Lower leg skin (tissue), 4 donors: ENCODE measurements around the gene ATXN8OS. TPM values are rescaled to one million over a fixed set of nuclear protein-coding genes. Genes with fewer than 3 reads are reported as not detected.

ENCODE experiments used
- DNase-seq, 2 donors: peaks; one replicate each; pipeline ENCODE4 v3.0.0-alpha.2; 2019; ENCODE audit warnings: low spot score in 2 of 2
- H3K4me3 ChIP-seq: fragments of 200-600 bp; sonication (generic); 2 replicates; pipeline ENCODE4 v1.5.1; 2017; ENCODE audit warnings: mild to moderate bottlenecking, low read depth; ENCODE audit not compliant: poor library complexity, severe bottlenecking
- CTCF ChIP-seq, 3 donors: fragments of 450-650 bp; IDR thresholded peaks; one replicate each; pipeline ENCODE4 v1.5.1; 2016; ENCODE audit warnings: antibody characterized with exemption in 3 of 3, mild to moderate bottlenecking in 3 of 3, moderate library complexity in 2 of 3
- POLR2A ChIP-seq, 2 donors: fragments of 450-650 bp; IDR thresholded peaks; one replicate each; pipeline ENCODE4 v1.6.1; 2016 to 2017; ENCODE audit warnings: antibody characterized with exemption in 2 of 2, mild to moderate bottlenecking in 1 of 2, moderate library complexity in 1 of 2
- WGBS, 2 donors: methylation state at CpG; one replicate each; pipeline ENCODE4 v1.1.5; 2018; 5-methylcytosine and 5-hydroxymethylcytosine counted together
- intact Hi-C: fragments of 100-400 bp; cut with DNase I; formaldehyde crosslinking; loops from one replicate; pipeline ENCODE4 v1.15.0; 2023; ENCODE audit warnings: low total_unique reads
- total RNA-seq, 4 donors: library from RNA; depleted of rRNA; stranded (reverse); fragments of >200 nt; gene quantifications; one replicate each; pipeline ENCODE4 v1.1.0, GENCODE V29; 2016

Gene ATXN8OS
- not detected for total RNA-seq

- H3K4me3 ChIP-seq = no peak within 1 kb of the TSS
- no peak for DNase-seq
- TF ChIP-seq CTCF (IDR thresholded peaks at IDR 0.05) (no peak), POLR2A (IDR thresholded peaks at IDR 0.05) (no peak)
- intact Hi-C loops = no loop called here
- WGBS, 2 donors = 6 to 7% methylated on average over 45 to 46 of the region's 53 CpGs
Observed at GRCh38 chr13:70107498-70108281, at the start of gene ATXN8OS. Gene ATXN8OS, plus strand, starts transcription at chr13:70107826.

GRCh38 chr13:70080012-70080411 lies 27.6 kb upstream of the ATXN8OS start:
- no peak for DNase-seq
- WGBS, 2 donors = 42% methylated on average over 4 of the region's 4 CpGs
- H3K4me3 ChIP-seq = no peak overlapping the region
- TF ChIP-seq POLR2A (IDR thresholded peaks at IDR 0.05) (no peak), CTCF (IDR thresholded peaks at IDR 0.05) (no peak)
- intact Hi-C loops = no loop called here

GRCh38 chr13:70087247-70087646 lies 20.4 kb upstream of the ATXN8OS start:
- H3K4me3 ChIP-seq = no peak overlapping the region
- TF ChIP-seq CTCF (IDR thresholded peaks at IDR 0.05) = no peak
- no peak for TF ChIP-seq POLR2A (IDR thresholded peaks at IDR 0.05)
- 54% methylated on average over 4 of the region's 4 CpGs for WGBS, 2 donors
- intact Hi-C loops = no loop called here
- DNase-seq = no peak

GRCh38 chr13:70088926-70089325 lies 18.7 kb upstream of the ATXN8OS start:
- intact Hi-C loops = no loop called here
- TF ChIP-seq CTCF (IDR thresholded peaks at IDR 0.05) (no peak), POLR2A (IDR thresholded peaks at IDR 0.05) (no peak)
- DNase-seq = no peak
- WGBS, 2 donors = 74 to 86% methylated on average over 2 of the region's 2 CpGs
- H3K4me3 ChIP-seq = no peak overlapping the region

GRCh38 chr13:70090036-70090723 lies 17.4 kb upstream of the ATXN8OS start:
- H3K4me3 ChIP-seq = no peak overlapping the region
- no peak for DNase-seq
- TF ChIP-seq POLR2A (IDR thresholded peaks at IDR 0.05) (no peak), CTCF (IDR thresholded peaks at IDR 0.05) (no peak)
- WGBS, 2 donors = 71 to 81% methylated on average over 2 of the region's 2 CpGs
- intact Hi-C loops = no loop called here
